GM19035 (cell line): Measurements from ENCODE around the gene IDI1.
"Not testable (repeated sequence)": the region's sequence is repeated elsewhere in the genome, so short reads cannot be mapped to it uniquely, and the experiment has no call there.

Experiments used
- ATAC-seq: cut with Tn5 transposase; IDR thresholded peaks from one replicate; pipeline ENCODE4 v1.9.1; 2021; ENCODE audit not compliant: unreplicated experiment

IDI1 gene

GRCh38 chr10:1036341-1036791 is 12.6 kb downstream of the IDI1 start:
- ATAC-seq = no peak

GRCh38 chr10:1035201-1035600 is 13.7 kb downstream of the IDI1 start:
- no peak for ATAC-seq

- ATAC-seq = no peak
Observed at GRCh38 chr10:1034758-1035157, 14.2 kb downstream of the IDI1 start.

- no peak for ATAC-seq
Observed at GRCh38 chr10:1033601-1034000, 15.3 kb downstream of the IDI1 start.

GRCh38 chr10:1029838-1030237 is 19.1 kb downstream of the IDI1 start:
- ATAC-seq = no peak

- ATAC-seq = no peak
Observed at GRCh38 chr10:1026578-1026977, 22.3 kb downstream of the IDI1 start.

- no peak for ATAC-seq
Observed at GRCh38 chr10:1025683-1026082, 23.2 kb downstream of the IDI1 start, which contains the start of gene IDI2. Gene IDI2, minus strand, starts transcription at chr10:1025859. Its CDS starts 1,136 bp downstream, at chr10:1024723.

- ATAC-seq = no peak
Observed at GRCh38 chr10:1024103-1024502, 24.8 kb downstream of the IDI1 start.

- ATAC-seq = no peak
Observed at GRCh38 chr10:1022413-1022812, 26.5 kb downstream of the IDI1 start.

- no peak for ATAC-seq
Observed at GRCh38 chr10:1020958-1021357, 28.0 kb downstream of the IDI1 start.

- no peak for ATAC-seq
Observed at GRCh38 chr10:1020460-1020859, 28.5 kb downstream of the IDI1 start.

- ATAC-seq = no peak
Observed at GRCh38 chr10:1019362-1019761, 29.6 kb downstream of the IDI1 start.

- no peak for ATAC-seq
Observed at GRCh38 chr10:1015688-1016087, 33.2 kb downstream of the IDI1 start.

- no peak for ATAC-seq
Observed at GRCh38 chr10:1011696-1012095, 37.2 kb downstream of the IDI1 start.

GRCh38 chr10:1010703-1011102 is 38.2 kb downstream of the IDI1 start:
- ATAC-seq = no peak

- ATAC-seq = not testable (repeated sequence)
Observed at GRCh38 chr10:1009947-1010346, 39.0 kb downstream of the IDI1 start.

GRCh38 chr10:1009071-1009494 is 39.8 kb downstream of the IDI1 start:
- ATAC-seq = no peak

GRCh38 chr10:1007583-1007982 is 41.3 kb downstream of the IDI1 start:
- no peak for ATAC-seq

GRCh38 chr10:1006573-1006972 is 42.3 kb downstream of the IDI1 start:
- no peak for ATAC-seq

GRCh38 chr10:1003884-1004670 is 44.8 kb downstream of the IDI1 start:
- ATAC-seq = no peak

- ATAC-seq = no peak
Observed at GRCh38 chr10:1002425-1003006, 46.4 kb downstream of the IDI1 start.

- ATAC-seq = no peak
Observed at GRCh38 chr10:997266-998022, 51.5 kb downstream of the IDI1 start.
